Lung (tissue), 12 donors: Measurements from ENCODE around the gene PDE4B. TPM values are rescaled to one million over a fixed set of nuclear protein-coding genes. Genes with fewer than 3 reads are reported as not detected.

Experiments
- ATAC-seq: fragments of 200-7000 bp; cut with Tn5 transposase; one replicate; pipeline ENCODE4 v1.9.1; 2020; ENCODE audit warnings: moderate number of reproducible peaks; ENCODE audit not compliant: insufficient read depth, low FRiP score
- DNase-seq, 3 donors: peaks; one replicate each; pipeline ENCODE4 v3.0.0-alpha.2; 2013 to 2017
- H3K27ac ChIP-seq, 2 donors: one replicate each; pipeline ENCODE4 v1.5.1; 2013; ENCODE audit warnings: mild to moderate bottlenecking in 2 of 2, moderate library complexity in 2 of 2, control low read depth in 1 of 2, inconsistent platforms in 1 of 2, low read depth in 1 of 2, low read length in 1 of 2
- H3K27me3 ChIP-seq, 3 donors: one replicate each; pipeline ENCODE4 v1.5.1; 2013; ENCODE audit warnings: low read length in 2 of 3; ENCODE audit not compliant: control insufficient read depth in 3 of 3, insufficient read depth in 3 of 3
- H3K36me3 ChIP-seq, 4 donors: one replicate each; pipeline ENCODE4 v1.5.1; 2013; ENCODE audit warnings: low read length in 4 of 4, mild to moderate bottlenecking in 1 of 4, moderate library complexity in 1 of 4; ENCODE audit not compliant: control insufficient read depth in 4 of 4, insufficient read depth in 4 of 4
- H3K4me1 ChIP-seq, 5 donors: one replicate each; pipeline ENCODE4 v1.5.1; 2013; ENCODE audit warnings: low read length in 5 of 5, mild to moderate bottlenecking in 2 of 5, moderate library complexity in 1 of 5; ENCODE audit not compliant: control insufficient read depth in 5 of 5, insufficient read depth in 5 of 5
- H3K4me3 ChIP-seq: one replicate; pipeline ENCODE4 v1.5.1; 2013; ENCODE audit warnings: mild to moderate bottlenecking, control low read depth, moderate library complexity
- H3K9ac ChIP-seq, 2 donors: one replicate each; pipeline ENCODE4 v1.5.1; 2013; ENCODE audit warnings: low read length in 2 of 2, control low read depth in 1 of 2; ENCODE audit not compliant: insufficient read depth in 1 of 2
- H3K9me3 ChIP-seq, 4 donors: one replicate each; pipeline ENCODE4 v1.5.1; 2013; ENCODE audit warnings: low read length in 3 of 4, mild to moderate bottlenecking in 1 of 4, moderate library complexity in 1 of 4; ENCODE audit not compliant: control insufficient read depth in 4 of 4, insufficient read depth in 3 of 4
- WGBS, 2 donors: extraction: QIAGEN DNeasy Blood & Tissue Kit; methylation state at CpG; one replicate each; pipeline ENCODE4 v1.1.7; 2013; 5-methylcytosine and 5-hydroxymethylcytosine counted together
- polyA plus RNA-seq, 2 donors: library from polyadenylated mRNA; stranded (reverse); fragments of 200-250 nt; gene quantifications; one replicate each; pipeline ENCODE4 v1.2.1, GENCODE V29; 2013
- total RNA-seq, 2 donors: library from RNA; depleted of rRNA in 1 of 2; stranded (reverse); fragments of >200 nt in 1 of 2; gene quantifications; one replicate each; pipeline ENCODE4 v1.2.1, GENCODE V29; 2014 to 2021
- TF ChIP-seq, protein P1 (sequence below): IDR thresholded peaks from 2 replicates; pipeline ENCODE4 v1.5.1; 2012; ENCODE audit warnings: mild to moderate bottlenecking; ENCODE audit errors: control extremely low read depth, extremely low read depth
- donor health status: control.
- donor health status: control.
- donor health status: Bipolar disorder and iron deficiency.
- donor health status: healthy.
- donor health status: DM: yes; HTN: yes; CAD: no.

Gene PDE4B
- total and polyA plus RNA-seq, 4 donors, result 4.0 to 96.2 (median 20.2) TPM

DNA sequence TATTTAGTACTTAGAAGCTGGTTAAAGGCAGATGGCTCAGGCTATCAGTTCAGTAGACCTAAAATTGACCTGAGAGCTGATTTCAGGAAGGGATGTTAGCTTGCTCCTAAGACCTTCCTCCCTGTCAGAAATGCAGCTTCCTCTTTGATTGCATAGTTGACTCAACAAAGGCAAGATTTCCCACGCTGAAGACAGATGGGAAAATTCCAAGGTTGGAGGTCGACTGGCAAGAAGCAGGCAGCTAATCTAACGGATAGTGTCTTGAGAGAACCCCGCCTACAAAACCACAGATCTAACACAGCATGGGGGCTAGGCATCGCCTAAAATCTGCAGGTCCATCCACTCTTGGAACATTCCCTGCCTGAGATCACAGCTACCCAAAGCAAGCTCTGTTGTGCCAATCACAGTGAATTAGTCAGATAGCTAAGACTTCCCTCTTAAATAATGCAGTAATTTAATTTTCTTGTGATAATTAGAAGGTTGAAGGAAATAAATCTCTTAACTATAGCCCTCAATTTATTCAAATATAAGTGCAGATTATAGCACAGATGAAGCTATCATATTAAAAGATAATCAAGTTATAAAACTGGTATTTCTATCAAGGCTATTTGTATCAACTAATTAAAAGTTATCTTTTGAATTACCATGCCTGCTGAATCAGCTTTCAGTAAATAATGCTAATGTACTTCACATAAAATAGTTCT is 383.5 kb downstream of the PDE4B start:
- Histone ChIP-seq H3K4me1 (no peaks in the 10 kb centered on the region), H3K27ac (no peak overlapping the region), H3K4me3 (no peak overlapping the region), H3K9ac (no peak overlapping the region), H3K36me3 (no peaks in the 10 kb centered on the region), H3K9me3 (no peaks in the 10 kb centered on the region), H3K27me3 (no peaks in the 10 kb centered on the region)
- TF ChIP-seq, protein P1, sequence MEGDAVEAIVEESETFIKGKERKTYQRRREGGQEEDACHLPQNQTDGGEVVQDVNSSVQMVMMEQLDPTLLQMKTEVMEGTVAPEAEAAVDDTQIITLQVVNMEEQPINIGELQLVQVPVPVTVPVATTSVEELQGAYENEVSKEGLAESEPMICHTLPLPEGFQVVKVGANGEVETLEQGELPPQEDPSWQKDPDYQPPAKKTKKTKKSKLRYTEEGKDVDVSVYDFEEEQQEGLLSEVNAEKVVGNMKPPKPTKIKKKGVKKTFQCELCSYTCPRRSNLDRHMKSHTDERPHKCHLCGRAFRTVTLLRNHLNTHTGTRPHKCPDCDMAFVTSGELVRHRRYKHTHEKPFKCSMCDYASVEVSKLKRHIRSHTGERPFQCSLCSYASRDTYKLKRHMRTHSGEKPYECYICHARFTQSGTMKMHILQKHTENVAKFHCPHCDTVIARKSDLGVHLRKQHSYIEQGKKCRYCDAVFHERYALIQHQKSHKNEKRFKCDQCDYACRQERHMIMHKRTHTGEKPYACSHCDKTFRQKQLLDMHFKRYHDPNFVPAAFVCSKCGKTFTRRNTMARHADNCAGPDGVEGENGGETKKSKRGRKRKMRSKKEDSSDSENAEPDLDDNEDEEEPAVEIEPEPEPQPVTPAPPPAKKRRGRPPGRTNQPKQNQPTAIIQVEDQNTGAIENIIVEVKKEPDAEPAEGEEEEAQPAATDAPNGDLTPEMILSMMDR, result no peak
- ATAC-seq, result no peak
- 39 to 49% methylated on average over 5 of the region's 5 CpGs for WGBS, 2 donors
- DNase-seq, result no peak

- Histone ChIP-seq H3K27me3 (no peaks in the 10 kb centered on the region), H3K9me3 (no peaks in the 10 kb centered on the region), H3K9ac (no peak overlapping the region), H3K4me3 (no peak overlapping the region), H3K4me1 (no peaks in the 10 kb centered on the region), H3K36me3 (no peaks in the 10 kb centered on the region), H3K27ac (no peak overlapping the region)
- no peak for DNase-seq
- 67 to 84% methylated on average over 1 of the region's 1 CpG for WGBS, 2 donors
- TF ChIP-seq, protein P1, result no peak
- no peak for ATAC-seq
Observed at GRCh38 chr1:66176832-66177231, 384.1 kb downstream of the PDE4B start.

GRCh38 chr1:66177510-66177909 is 384.8 kb downstream of the PDE4B start:
- Histone ChIP-seq H3K9me3 (no peaks in the 10 kb centered on the region), H3K36me3 (no peaks in the 10 kb centered on the region), H3K27me3 (no peaks in the 10 kb centered on the region), H3K27ac (no peak overlapping the region), H3K4me1 (peaks cover 0 to 1% (median 0%) of the 10 kb centered on the region in 5 donors), H3K9ac (no peak overlapping the region), H3K4me3 (no peak overlapping the region)
- TF ChIP-seq, protein P1, result no peak
- ATAC-seq, result no peak
- no peak for DNase-seq
- WGBS, 2 donors, result 82 to 88% methylated on average over 2 of the region's 2 CpGs

DNA sequence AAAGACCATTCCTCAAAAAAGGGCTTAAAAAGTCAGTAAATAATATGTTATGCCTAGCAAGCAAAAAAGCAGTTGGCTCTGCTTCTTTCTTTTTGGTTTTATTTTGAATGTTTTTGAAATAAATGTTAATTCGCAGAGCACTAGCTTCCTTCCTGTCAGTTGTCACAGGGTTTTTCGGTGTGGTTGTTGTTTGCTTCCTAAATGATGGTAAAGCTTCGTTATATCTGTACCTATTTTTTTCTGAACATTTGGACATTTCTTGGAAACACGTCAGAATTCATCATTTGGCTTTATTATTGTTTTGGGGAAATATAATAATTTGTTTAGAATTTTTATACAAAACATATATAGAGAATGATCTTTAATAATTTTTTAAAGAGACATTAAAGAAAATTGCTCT is 389.3 kb downstream of the PDE4B start:
- 28 to 50% methylated on average over 4 of the region's 4 CpGs for WGBS, 2 donors
- Histone ChIP-seq H3K4me3 (no peak overlapping the region), H3K9me3 (no peaks in the 10 kb centered on the region), H3K36me3 (no peaks in the 10 kb centered on the region), H3K27me3 (no peaks in the 10 kb centered on the region), H3K9ac (no peak overlapping the region), H3K4me1 (peaks cover 0 to 3% (median 0%) of the 10 kb centered on the region in 5 donors), H3K27ac (no peak overlapping the region)
- DNase-seq (no peak), ATAC-seq (no peak)
- TF ChIP-seq, protein P1, result no peak
